Activated CD8-positive, alpha-beta memory T cell treated with anti-CD3 and anti-CD28 coated beads, Interleukin-2, amount 50 U/mL, for 1 hour (primary cell): ENCODE results near the gene GORAB.
A peak's percentile ranks its signal among the peaks of the same experiment; 100 is the strongest.

Source experiments
- DNase-seq: peaks from one replicate; pipeline ENCODE4 v3.0.0-alpha.2; 2020; ENCODE audit errors: extremely low read depth

The GORAB gene, protein sequence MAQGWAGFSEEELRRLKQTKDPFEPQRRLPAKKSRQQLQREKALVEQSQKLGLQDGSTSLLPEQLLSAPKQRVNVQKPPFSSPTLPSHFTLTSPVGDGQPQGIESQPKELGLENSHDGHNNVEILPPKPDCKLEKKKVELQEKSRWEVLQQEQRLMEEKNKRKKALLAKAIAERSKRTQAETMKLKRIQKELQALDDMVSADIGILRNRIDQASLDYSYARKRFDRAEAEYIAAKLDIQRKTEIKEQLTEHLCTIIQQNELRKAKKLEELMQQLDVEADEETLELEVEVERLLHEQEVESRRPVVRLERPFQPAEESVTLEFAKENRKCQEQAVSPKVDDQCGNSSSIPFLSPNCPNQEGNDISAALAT

DNA sequence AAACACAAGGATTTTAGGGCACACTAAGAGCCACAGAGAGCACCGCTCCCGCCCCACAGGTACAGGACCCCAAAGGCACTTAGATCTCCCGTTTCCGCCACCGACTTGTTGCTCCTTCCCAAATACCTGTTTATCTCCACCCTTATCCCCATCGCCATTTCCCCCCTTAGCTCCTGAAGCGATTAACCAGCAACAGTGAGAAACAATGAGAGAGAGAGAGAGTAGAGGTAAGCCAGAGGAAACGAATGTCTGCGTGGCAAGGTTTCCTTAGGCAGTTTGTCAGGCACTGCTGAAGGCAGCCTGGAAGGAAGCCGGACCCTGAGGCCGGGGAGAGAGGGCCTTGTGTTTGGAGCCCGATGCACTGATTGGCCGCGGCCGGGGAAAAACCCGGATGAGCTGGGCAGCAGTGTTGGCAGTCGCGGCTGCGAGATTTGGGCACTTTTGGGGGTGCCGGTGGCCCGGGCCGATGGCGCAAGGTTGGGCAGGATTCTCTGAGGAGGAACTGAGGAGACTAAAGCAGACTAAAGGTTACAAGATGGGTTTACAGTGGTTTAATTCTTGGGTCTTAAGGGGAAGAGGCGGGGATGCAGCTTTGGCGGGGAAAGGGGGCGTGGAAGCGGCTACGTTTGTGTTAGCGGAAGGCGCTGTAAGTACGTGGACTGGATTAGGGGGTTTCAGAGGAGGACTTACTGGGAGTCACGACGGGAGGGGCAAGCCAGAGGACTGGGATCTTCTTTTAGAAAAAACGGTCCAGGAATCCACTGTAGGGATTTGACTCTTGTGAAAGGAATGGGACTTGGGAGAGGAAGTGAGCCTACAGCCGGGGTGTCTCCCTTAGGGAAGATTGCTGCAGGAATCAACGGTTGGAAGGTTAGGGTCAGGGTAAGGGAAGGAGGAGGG lies at the start of gene GORAB:
TSS of gene GORAB (plus strand) at position 409 of the 900 bp plus-strand sequence. CDS start at position 467, 58 bp downstream.
- peak; percentile 56 for DNase-seq

DNA sequence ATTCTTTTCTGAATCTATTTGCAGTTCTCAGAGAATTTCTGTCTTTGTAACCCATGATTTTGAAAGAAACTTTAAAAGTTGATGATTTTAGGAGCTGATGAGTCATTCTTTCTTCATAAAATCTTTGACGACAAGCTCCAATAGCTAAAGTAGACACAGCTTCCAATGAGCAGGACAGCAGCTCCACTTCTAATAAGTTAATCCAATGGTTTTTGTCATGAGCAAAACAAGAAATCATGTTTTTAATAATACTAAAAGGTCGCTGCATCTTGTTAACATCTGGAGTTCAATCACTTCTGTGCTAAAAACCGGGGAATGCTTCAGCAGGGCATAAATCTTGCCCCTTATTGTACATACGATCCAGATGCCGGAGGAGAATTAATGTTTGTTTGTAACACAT lies 48.9 kb upstream of the GORAB start:
- DNase-seq: no peak

DNA sequence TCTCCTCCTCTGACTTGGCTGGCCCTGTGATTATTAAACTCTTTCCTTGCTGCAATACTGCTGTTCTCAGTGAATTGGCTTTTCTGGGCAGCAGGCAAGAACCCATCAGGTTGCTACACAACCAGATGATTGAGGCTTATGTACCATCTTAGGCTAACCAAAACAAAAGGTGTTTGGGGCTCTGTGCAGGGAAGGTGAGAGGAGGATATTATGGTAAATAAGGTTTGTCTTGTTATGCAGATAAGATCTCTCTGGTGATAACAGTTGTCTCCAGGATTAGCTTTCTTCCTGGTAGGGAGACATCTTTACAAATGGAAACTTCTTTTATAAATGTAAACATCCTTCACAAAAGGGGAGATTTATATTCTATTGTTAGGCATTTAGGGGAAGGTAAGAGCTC lies 44.5 kb upstream of the GORAB start:
- no peak for DNase-seq

DNA sequence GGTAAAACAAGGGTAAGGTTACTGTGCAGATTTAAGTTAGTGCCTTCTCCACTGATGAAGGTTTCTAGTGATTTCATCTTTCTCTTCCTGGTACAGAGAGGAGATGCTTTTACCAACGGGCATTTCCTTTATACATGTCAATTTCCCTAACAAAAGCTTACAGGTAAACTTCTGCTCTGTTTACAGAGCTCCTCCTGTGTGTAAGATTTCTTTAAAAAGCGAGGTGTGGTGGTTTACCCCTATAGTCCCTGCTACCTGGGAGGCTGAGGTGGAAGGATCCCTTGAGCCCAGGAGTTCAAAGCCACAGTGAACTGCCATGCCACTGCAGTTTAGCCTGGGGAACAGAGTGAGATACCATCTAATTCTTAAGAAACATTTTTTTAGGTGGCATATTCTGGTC lies 40.7 kb upstream of the GORAB start:
- DNase-seq: no peak

DNA sequence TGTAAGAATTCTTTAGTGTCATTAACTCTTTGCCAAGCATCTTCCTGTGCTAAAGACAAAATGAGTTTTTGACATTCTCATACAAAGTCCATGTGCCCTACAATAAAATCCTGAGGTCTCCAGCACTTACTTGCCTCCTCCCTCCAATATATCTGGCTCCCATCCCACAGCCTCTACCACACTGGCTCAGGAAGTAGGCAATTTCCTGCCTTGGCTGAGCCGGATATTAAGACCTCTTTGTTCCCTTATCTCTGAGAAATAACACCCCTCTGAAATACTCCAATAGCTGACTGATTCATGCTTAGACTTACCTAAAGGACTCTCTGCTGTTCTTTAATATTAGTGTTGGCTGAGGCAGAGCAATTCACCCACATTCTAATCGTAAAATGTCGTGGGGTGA lies 37.6 kb upstream of the GORAB start:
- DNase-seq: no peak

DNA sequence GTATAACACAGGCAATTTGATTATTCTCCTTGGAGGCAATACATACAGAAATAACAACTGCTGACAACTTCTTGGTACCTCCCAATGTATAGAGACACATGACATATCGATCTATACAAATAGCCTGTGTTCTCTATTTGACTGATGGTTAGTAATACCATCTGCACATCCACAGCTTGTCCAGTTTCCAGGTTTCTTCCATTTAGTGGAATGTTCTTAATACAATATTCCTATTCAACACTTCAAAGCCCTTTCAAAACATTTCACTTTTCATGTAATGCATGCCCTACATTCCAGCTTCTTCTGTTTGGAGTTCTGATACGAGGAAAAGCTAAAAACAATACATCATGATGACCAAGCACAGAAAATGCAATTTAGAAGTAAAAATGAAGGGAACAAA lies 37.0 kb upstream of the GORAB start:
- no peak for DNase-seq

DNA sequence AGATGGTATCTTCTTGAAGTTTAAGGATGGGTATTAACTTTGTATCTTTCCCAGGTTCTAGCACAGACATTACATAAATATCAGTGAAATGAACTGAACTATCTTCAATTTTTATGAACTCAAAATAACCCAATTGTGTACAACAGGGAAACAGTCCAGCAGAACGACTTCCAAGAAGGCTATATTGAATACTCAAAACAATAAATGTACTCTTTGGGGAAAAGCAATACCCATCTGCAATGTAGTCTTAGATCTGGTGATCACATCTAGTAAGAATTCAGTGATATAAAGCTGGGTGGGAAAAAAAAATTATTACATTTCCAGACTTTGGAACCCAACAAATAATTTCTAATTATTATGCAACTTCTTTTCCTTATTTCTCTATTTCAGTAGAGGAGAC lies 33.1 kb upstream of the GORAB start:
- DNase-seq: no peak

DNA sequence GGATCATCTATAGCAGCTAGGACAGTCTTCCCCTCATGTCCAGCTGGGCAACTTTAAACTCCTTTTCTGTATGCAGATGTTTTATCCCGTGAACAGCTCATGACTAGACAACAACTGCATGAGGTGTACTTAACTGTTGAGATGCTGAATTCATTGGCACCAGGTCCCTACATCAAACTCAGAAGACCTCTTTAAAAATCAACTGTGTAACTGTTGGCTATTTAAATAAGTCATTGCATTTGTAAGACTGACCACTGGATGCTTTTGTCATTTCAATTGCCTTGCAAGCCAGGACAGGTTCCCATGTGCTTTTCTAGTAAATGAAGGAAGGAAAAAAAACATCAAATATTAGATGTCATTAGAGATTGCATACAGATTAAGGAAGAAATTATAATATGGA lies 28.3 kb upstream of the GORAB start:
- no peak for DNase-seq

DNA sequence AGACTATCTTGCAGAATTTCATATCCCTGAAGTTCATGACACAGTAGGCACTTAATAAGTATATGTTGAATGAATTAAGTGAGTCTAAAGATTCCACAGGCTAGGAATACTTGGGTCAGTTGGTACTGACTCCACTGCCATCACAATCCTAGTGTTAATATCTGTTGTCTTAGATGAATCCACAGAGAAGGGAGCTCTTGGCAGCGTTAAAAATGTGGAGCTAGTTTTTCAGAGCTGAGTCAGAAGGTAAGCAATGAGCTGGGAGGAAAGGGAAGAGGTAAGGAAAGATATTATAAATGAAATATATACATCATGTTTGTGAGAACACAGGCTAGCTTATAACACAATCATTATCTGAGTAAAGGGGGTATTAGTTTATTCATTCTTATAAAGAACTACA lies 21.8 kb upstream of the GORAB start:
- no peak for DNase-seq

DNA sequence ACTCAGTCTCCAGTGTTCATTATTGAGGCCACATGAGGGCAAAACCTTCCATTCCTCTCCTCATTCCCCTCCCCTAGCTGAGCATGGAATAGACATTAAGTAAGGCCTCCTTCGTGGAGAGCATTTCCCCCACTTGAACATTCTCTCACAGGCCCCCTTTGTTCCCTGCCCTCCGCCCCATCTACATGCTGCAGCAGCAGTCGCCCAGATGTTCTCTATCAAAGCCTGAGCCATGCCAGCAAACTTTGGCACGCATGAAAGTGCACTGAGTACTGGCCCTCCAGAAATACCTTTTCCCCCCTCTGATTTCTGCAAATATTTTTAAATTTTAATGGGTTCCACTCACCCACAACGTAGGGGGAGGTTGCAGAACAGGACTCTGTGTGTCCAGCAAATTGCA lies 20.9 kb upstream of the GORAB start:
- no peak for DNase-seq

DNA sequence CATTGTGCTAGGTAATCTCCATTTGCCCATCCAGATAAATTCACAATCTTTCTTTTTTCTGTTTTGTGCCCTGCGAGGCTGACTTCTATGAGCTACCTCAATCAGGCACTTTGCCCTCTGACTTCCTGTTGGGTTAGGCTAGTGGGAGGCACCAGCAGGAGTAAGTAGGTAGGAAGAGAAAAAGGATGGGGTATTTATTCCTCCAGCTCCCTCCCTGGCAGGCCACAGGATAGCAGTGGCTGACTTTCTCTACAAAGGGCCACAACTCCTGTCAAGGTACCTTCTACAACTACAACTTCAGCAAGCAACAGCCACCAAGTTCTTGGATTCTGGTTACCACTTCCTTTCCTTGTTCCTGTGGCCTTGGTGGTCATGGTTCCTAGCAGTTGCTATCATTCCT lies 18.8 kb upstream of the GORAB start:
- DNase-seq: no peak

DNA sequence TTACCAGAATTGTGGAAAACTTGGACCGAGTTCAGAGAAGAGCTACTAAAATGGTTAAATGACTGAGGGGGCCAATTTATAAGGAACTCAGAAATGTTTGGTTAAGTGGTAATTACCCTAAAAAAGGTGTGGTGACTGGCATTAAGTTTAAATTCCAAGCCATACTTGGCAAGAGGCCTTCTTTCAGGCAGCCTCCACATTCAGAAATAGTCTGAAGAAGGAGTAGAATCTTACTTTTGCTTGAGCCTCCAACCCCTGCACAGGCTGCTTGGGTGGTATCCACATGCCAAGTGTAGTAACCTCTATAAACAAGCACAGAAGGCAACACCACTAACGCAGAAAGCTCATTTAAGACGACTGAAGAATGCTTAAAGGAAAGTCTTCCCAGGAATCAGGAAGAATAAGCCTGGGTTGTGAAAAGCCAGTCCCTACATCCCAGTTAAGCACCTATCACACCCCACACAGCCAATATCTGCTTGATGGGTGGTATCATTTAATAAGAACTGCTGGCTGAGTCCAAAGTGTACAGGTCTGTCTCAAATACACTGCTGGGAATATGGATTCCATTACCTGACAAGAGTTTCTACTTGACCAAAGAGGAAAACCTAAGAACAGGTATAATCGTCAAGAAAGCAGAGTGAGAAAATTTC lies 13.7 kb upstream of the GORAB start:
- no peak for DNase-seq

DNA sequence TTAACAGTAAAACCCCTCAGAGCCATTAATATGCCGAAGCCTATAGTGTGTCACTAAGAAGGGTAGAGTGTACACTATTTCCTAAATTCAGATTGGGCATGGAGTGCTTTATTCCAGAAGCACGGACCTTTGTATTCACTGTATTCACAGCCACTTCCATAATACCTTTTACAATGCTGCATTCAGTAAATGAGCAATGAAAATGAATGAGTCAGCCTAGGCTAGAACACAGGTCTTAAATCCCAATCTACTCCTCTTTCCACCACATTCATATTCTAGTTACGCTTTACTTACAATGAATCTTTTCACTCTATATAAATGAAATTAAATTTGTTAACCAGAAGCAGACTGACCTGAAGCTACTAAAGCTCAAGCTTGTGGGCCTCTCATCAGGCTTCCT lies 13.0 kb upstream of the GORAB start:
- no peak for DNase-seq

DNA sequence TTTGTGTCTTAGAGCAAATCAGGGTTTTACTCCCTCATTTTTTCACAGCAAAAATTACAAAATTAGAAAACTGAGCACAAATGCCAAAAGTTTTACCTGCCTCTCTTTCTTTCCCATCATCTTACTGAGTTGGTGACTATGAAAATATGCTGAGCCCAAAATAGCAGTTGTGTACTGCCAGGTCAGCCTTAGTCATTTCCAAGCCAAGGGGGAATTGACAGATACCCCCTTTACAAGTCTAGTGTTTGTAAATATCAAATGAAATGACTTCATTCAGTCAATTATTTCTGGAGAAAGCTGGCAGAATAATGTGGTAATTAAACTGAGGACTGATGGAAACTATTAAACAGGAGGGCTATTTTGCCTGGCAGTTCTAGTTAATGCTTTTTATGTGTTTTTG lies 11.4 kb upstream of the GORAB start:
- DNase-seq: no peak

DNA sequence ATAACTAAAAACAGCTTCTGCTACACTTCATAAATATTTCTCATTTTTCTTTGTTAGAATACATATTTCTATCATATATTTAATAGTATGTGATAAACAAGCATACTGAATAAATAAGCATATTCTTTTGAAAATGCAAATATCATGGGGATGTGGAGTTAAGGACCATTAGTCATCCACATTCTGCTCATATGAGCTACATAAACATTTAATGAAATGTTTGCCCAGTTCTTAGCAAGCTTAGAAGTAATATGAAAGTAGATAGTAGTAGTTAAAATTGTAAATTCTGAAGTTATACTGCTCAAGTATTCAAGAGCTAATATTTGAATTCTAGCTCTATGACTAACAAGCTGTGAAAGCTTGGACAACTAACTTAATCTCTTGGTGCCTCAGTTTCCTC lies 10.1 kb upstream of the GORAB start:
- DNase-seq: no peak

DNA sequence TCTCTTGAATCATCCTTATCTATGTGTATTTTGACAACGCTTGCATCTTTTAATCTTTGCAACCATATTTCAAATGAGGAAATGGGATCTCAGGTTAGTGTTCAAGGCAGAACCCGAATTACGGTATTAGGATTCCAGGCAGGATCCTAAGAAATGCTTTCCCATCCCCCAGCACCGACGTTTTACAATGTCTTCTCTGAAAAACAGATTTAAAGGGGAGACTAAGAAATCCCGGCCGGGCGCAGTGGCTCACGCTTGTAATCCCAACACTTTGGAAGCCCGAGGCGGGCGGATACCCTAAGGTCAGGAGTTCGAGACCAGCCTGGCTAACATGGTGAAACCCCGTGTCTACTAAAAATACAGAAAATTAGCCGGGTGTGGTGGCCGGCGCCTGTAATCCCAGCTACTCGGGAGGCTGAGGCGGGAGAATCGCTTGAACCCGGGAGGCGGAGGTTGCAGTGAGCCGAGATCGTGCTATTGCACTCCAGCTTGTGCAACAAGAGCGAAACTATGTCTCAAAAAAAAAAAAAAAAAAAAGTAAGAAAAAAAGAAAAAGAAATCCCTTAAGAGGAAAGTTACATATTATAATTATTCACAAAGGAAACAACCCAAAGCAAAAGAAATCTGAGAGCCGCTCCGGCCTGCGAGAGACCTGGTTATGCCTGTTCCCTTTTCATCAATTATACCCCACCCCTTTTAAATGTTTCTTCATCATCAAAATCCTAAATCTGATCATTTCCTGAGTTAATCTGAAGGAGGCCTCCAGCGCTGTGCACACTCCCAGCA lies 801 bp upstream of the GORAB start:
- no peak for DNase-seq

DNA sequence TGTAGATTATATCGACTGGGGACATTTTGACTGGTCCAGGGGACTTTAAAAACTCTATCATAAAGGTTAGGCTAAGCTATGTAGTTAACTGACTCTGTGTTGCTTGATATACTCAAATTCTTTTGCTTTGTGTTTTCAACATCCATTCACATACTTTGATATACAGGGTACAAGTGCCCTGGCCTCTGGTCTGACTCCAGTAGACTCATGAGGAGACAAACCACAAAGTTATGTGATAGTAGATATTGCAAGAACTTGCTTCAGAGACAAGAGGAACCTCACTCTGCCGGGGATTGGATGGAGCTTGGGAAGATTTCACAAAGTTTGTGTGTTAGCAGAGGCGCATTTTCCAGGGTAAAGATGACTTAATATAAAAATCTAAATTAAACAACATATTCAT lies 1.3 kb downstream of the GORAB start:
- DNase-seq: no peak

DNA sequence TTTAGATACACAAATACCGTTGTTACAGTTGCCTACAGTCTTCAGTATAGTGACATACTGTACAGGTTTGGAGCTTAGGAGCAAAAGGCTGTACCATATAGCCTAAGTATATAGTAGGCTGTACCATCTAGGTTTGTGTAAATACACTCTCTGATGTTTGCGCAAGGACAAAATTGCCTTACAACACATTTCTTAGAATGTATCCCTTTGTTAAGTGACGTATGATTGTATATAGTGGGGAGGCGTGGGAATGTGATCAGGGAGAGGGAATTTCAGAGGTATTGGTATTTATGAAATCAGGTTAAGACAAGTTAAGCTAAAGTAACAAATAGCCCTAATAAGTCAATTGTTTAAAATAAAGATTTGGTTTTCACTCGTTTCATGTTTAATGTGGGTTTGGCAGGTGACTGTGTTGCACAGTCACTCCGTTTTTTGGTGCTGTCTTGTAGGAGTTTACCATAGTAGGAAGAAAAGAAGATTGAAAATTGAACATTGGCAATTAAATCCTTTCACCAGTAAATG lies 2.7 kb downstream of the GORAB start:
- no peak for DNase-seq

DNA sequence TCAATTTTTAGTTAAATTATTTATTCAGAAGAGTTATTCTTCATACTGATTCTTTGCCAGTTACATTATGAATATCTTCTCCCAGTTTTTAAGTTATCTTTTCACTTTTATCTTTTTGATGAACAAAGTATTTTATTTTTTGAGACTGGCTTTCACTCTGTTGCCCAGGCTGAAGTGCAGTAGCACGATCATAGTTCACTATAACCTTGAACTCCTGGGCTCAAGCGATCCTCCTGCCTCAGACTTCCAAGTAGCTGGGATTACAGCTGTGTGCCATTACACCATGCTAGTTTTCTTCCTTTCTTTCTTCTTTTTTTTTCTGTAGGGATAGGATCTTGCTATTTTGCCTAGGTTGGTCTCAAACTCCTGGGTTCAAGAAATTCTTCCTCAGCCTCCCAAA lies 3.5 kb downstream of the GORAB start:
- DNase-seq: no peak

DNA sequence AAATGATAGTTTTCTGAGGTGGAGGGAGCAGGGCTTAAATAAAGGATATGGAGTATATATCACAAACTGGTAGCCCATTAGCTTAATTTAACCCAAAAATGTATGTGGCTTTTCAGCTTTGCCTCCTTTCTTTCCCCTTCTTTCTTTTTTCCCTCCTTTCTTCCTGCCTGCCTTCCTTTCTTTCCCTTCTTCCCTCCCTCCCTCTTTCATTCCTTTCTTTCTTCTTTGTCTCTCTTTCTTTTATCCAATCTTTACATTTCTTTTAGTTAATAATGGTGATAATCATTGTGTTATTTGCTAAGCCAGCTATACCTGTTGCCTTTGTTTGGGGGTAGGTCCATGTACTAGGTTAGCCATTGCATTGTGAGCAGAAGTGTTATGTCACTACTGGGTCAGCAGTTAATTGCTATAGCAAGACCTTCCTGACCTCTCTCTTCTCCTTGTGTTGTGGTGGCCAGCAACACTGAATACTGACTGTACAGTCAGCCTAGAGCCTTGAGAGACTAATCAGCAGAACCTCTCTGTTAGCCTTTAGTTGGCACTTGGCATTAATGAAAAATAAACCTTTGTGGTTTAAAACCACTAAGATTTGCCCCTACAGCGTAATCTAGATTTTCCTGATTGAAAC lies 5.1 kb downstream of the GORAB start:
- no peak for DNase-seq
